ENCODE measurements around the gene SLC38A1.

Gene SLC38A1

DNA sequence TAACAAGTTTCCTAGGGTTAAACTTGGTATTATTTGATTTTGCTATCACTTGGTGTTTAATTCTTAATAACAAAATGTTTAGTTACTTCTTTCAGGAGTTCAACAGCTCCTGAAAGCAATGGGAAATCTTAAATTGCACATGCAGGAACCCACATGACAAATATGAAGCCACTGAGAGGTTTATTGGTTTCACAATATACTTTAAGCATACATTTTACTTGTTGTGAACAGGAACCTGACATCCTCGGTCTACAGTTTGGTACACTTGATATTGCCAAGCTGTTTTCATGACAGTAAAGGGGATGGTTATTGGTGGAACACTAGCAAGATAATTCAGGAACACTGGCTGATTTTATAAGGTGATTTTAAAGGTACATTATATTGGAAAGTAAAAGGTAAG is 46.2 kb downstream of the SLC38A1 start:
- DNase-seq (ENCODE audit: low read depth): peak; percentile 55
- TF ChIP-seq POLR2A (IDR thresholded peaks at IDR 0.05; ENCODE audit: extremely low read depth, insufficient read length) (no peak), MYC (IDR thresholded peaks at IDR 0.05; ENCODE audit: low read depth, low read length) (no peak; the same call in 1 of the 2 replicates)
- TF ChIP-seq, protein P1, sequence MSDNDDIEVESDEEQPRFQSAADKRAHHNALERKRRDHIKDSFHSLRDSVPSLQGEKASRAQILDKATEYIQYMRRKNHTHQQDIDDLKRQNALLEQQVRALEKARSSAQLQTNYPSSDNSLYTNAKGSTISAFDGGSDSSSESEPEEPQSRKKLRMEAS (IDR thresholded peaks at IDR 0.05; ENCODE audit: low read depth, low read length): peak; percentile 66; the same call in 1 of the 2 replicates
- TF ChIP-seq, protein P2, sequence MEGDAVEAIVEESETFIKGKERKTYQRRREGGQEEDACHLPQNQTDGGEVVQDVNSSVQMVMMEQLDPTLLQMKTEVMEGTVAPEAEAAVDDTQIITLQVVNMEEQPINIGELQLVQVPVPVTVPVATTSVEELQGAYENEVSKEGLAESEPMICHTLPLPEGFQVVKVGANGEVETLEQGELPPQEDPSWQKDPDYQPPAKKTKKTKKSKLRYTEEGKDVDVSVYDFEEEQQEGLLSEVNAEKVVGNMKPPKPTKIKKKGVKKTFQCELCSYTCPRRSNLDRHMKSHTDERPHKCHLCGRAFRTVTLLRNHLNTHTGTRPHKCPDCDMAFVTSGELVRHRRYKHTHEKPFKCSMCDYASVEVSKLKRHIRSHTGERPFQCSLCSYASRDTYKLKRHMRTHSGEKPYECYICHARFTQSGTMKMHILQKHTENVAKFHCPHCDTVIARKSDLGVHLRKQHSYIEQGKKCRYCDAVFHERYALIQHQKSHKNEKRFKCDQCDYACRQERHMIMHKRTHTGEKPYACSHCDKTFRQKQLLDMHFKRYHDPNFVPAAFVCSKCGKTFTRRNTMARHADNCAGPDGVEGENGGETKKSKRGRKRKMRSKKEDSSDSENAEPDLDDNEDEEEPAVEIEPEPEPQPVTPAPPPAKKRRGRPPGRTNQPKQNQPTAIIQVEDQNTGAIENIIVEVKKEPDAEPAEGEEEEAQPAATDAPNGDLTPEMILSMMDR (IDR thresholded peaks at IDR 0.05; ENCODE audit: low read depth, low read length): no peak
- H3K4me3 ChIP-seq (ENCODE audit: low read depth, low read length): no peak overlapping the region

DNA sequence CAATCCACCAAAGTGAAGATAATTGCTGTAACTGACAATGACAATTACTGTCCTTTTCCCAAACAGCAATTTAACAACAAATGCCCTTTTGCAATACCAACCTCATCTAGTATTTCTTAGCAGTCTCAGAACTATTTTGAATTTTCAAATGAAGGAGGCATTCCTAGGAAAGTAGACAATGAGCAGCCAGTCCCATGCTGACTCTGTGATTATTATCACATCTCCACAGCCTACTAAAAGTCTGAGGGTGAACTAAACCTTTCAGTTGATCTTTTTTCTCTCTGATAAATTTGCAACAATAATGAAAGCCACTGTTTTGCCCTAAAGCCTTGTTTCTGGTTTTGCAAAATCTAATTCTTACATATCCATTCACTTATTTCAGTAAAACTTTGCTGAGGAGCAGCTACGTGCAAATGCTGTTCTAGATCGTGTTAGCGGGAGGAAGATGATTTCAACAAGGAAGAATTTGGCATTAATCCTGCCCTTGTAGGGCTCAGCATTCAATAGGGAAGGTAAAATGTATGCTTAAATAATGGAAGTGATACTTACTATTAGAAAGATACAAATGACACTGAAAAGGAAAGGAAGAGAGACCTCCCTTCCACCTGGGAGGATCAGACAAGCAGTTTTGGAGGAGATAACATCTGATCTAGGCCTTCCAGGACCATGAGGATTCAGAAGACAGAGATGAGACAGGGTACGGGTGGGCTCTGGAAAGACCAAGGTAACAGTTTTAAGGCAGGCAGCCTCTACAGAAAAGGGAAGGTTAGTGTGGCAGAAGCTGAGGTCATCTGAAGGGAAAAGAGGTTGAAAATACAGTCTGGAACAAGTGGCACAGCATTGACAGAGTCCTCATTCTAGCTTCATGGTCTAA is 47.4 kb downstream of the SLC38A1 start:
- TF ChIP-seq, protein P2 (IDR thresholded peaks at IDR 0.05; ENCODE audit: low read depth, low read length): no peak
- TF ChIP-seq, protein P1 (IDR thresholded peaks at IDR 0.05; ENCODE audit: low read depth, low read length): no peak
- TF ChIP-seq MYC (IDR thresholded peaks at IDR 0.05; ENCODE audit: low read depth, low read length): no peak
- TF ChIP-seq POLR2A (IDR thresholded peaks at IDR 0.05; ENCODE audit: extremely low read depth, insufficient read length): no peak
- no peak for DNase-seq (ENCODE audit: low read depth)
- H3K4me3 ChIP-seq (ENCODE audit: low read depth, low read length): no peak overlapping the region

DNA sequence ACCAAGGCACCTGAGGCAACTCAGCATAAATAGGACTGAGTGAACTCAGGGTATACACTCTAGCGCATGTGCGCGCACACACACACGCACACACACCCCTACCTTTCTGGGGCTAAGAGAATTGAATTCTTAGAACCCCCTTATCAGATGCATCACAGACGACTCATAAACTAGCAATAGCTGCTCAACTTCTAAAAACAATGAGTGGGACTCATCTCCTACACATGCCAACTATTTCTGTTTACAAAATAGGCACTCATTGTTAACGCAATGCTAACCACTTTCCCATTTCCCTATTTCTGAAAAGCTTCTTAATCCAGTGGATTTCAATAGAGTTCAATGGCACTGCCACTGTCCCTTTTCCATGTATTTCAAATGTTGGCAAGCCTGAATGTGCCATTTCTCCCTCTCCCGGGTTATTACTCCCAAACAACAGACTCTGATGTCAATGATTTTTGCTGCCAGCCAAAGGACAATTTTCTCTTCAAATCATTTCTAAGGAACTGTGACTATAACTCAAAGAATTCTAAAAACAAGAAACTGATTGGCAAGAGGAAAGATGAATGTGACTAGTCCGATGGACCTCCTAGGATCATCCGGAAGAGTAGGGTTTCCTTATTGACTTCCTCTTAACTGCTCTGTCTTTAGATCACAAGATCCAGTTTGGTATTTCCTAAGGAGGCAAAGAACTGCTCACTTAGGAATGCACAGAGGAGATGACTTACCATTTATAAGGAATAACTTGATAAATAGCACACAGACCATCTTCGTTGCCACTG is 48.8 kb downstream of the SLC38A1 start:
- H3K4me3 ChIP-seq (ENCODE audit: low read depth, low read length): no peak overlapping the region
- TF ChIP-seq, protein P1 (IDR thresholded peaks at IDR 0.05; ENCODE audit: low read depth, low read length): peak; percentile 42; the same call in 1 of the 2 replicates
- TF ChIP-seq POLR2A (IDR thresholded peaks at IDR 0.05; ENCODE audit: extremely low read depth, insufficient read length): no peak
- DNase-seq (ENCODE audit: low read depth): peak; percentile 83

DNA sequence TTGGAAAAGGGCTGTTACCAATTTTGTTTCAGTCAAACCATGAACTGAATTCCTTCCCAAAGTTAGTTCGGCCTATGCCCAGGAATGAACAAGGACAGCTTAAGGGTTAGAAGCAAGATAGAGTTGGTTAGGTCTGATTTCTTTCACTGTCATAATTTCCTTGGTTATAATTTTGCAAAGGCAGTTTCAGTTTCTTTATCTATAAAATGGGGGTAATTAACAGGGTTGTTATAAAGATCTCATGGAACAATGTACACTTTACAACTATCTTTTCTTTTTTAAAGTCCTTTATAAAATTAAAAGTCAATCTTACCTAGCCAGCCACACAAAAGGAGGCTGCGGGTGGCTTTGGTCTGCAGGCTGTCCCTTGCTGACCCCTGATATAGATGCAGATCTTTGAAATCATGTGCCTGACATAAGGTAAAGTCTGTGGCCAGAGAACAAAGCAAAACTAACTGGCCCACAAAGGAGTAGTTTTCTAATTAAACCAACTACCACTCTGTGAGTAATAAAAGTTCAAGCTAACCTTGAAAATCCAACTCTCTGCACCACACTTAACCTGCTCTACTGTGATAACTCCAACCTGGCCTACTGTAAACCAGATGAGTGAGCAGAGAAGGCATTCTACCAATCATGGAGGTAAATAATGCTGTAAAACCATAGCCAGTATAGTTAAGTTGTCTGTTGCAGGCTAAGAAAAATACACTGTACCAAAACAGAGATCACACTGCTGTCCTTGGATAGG is 49.5 kb downstream of the SLC38A1 start:
- no peak for TF ChIP-seq POLR2A (IDR thresholded peaks at IDR 0.05; ENCODE audit: extremely low read depth, insufficient read length)
- TF ChIP-seq, protein P1 (IDR thresholded peaks at IDR 0.05; ENCODE audit: low read depth, low read length): no peak
- TF ChIP-seq, protein P2 (IDR thresholded peaks at IDR 0.05; ENCODE audit: low read depth, low read length): no peak
- DNase-seq (ENCODE audit: low read depth): no peak
- H3K4me3 ChIP-seq (ENCODE audit: low read depth, low read length): no peak overlapping the region

DNA sequence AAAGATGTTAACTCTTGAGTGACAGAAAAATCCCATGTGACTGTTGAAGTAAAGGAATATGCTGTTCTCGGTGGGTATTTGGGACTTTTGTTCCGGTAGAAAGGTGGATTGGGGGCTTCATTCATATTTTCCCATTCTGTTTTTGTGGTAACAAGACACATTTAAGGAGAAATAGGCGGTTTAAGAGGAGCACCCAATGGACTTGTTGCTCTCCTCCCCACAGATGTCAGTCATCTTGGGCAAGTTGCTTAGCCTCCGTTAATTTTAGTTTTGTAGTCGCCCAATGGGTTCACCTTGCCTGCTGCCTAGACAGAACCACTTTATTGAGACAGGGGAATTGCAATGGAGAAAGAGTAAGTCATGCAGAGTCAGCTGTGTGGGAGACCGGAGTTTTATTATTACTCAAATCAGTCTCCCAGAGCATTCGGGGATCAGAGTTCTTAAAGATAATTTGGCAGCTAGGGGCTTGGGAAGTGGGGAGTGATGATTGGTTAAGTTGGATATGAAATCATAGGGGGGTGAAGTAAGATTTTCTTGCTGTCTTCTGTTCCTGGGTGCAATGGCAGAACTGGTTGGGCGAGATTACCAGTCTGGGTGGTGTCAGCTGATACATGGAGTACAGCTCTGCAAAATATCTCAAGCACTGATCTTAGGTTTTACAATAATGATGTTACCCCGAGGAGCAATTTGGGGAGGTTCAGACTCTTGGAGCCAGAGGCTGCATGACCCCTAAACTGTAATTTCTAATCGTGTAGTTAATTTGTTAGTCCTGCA is 50.3 kb downstream of the SLC38A1 start:
- TF ChIP-seq, protein P1 (IDR thresholded peaks at IDR 0.05; ENCODE audit: low read depth, low read length): 0 out of 2 replicates have a peak, but pooled peaks have one; percentile 2
- no peak for TF ChIP-seq MYC (IDR thresholded peaks at IDR 0.05; ENCODE audit: low read depth, low read length)
- peak overlapping the region; percentile 42 for H3K4me3 ChIP-seq (ENCODE audit: low read depth, low read length)
- DNase-seq (ENCODE audit: low read depth): peak; percentile 83

Data from NB4 (cell line).